AG04449 (cell line): Measurements from ENCODE around the gene HEPACAM.

Experiments used
- CTCF ChIA-PET: fragments of 350-600 bp; formaldehyde crosslinking; extraction: SDS; loops from one replicate; lab custom pipeline; 2021; ENCODE audit warnings: antibody characterized with exemption; lab: Yijun Ruan, JAX
- POLR2A ChIA-PET: fragments of 400-600, 350-600 bp; formaldehyde crosslinking; extraction: SDS; loops from one replicate; lab custom pipeline; 2020; ENCODE audit warnings: antibody characterized with exemption, inconsistent platforms; lab: Yijun Ruan, JAX
- DNase-seq: peaks from one replicate; pipeline ENCODE4 v3.0.0-alpha.2; 2010; ENCODE audit warnings: low read depth, low spot score
- H3K4me3 ChIP-seq: 2 replicates; pipeline ENCODE4 v1.5.1; 2011; ENCODE audit warnings: low read depth, mild to moderate bottlenecking, control low read depth, low read length
- CTCF ChIP-seq: IDR thresholded peaks from one replicate; pipeline ENCODE4 v1.5.1; 2011; ENCODE audit warnings: mild to moderate bottlenecking, moderate library complexity, low read length, control low read depth, inconsistent platforms; ENCODE audit not compliant: insufficient read depth; ENCODE audit errors: missing control alignments

HEPACAM gene

GRCh38 chr11:124935548-124936514, at the start of gene HEPACAM:
Gene HEPACAM, minus strand, starts transcription at chr11:124936047. Its CDS starts 41 bp downstream, at chr11:124936006.
- no peak for TF ChIP-seq CTCF
- no peak within 1 kb of the TSS for H3K4me3 ChIP-seq
- CTCF ChIA-PET = interaction anchor here (0.6 to 4.1 kb wide), 16 partner anchors 8 to 98 kb away, joined by 3 to 21 read pairs (median 4); partner anchors contain the start of genes ROBO3 and ROBO4
- DNase-seq = no peak
- POLR2A ChIA-PET = interaction anchor here (0.9 kb wide), 3 partner anchors 8 to 57 kb away, joined by 3 to 4 read pairs (median 3); no protein-coding TSS in a partner anchor

GRCh38 chr11:124984512-124984854, 48.6 kb upstream of the HEPACAM start:
- no peak overlapping the region for H3K4me3 ChIP-seq
- TF ChIP-seq CTCF = no peak
- ChIA-PET POLR2A (no interaction called here), CTCF (no interaction called here)
- no peak for DNase-seq

- no peak overlapping the region for H3K4me3 ChIP-seq
- TF ChIP-seq CTCF = no peak
- no peak for DNase-seq
- CTCF ChIA-PET = no interaction called here
- POLR2A ChIA-PET = no interaction called here
Measured at GRCh38 chr11:124983674-124984511, 48.0 kb upstream of the HEPACAM start.

- no peak for DNase-seq
- POLR2A ChIA-PET = no interaction called here
- CTCF ChIA-PET = interaction anchor here (0.8 kb wide), 1 partner anchor 1234 kb away, joined by 3 read pairs; no protein-coding TSS in a partner anchor
- H3K4me3 ChIP-seq = no peak overlapping the region
- no peak for TF ChIP-seq CTCF
Measured at GRCh38 chr11:124982043-124982442, 46.2 kb upstream of the HEPACAM start.

- DNase-seq = no peak
- no peak overlapping the region for H3K4me3 ChIP-seq
- CTCF ChIA-PET = no interaction called here
- POLR2A ChIA-PET = no interaction called here
- no peak for TF ChIP-seq CTCF
Measured at GRCh38 chr11:124978316-124978715, 42.5 kb upstream of the HEPACAM start.

- H3K4me3 ChIP-seq = no peak overlapping the region
- ChIA-PET POLR2A (no interaction called here), CTCF (no interaction called here)
- TF ChIP-seq CTCF = no peak
- no peak for DNase-seq
Measured at GRCh38 chr11:124977006-124977405, 41.2 kb upstream of the HEPACAM start.
